D721Med (cell line): ENCODE results near the gene SH3RF3.

Experiments used
- DNase-seq: peaks from one replicate; pipeline ENCODE4 v3.0.0; 2011; ENCODE audit warnings: low spot score; ENCODE audit not compliant: insufficient read length
- FAIRE-seq: peaks from 2 replicates; lab custom pipeline; 2011; peaks lifted over from hg19 to GRCh38; lab: Jason Lieb, UNC
- TF ChIP-seq, protein P1 (sequence below): IDR thresholded peaks from 2 replicates; pipeline ENCODE4 v1.5.1; 2012; ENCODE audit warnings: mild to moderate bottlenecking, control low read depth; ENCODE audit not compliant: insufficient read depth; ENCODE audit errors: missing control alignments

Gene SH3RF3

GRCh38 chr2:109292386-109292785 is 163.4 kb downstream of the SH3RF3 start:
- FAIRE-seq (no peak), DNase-seq (no peak)
- TF ChIP-seq, protein P1, sequence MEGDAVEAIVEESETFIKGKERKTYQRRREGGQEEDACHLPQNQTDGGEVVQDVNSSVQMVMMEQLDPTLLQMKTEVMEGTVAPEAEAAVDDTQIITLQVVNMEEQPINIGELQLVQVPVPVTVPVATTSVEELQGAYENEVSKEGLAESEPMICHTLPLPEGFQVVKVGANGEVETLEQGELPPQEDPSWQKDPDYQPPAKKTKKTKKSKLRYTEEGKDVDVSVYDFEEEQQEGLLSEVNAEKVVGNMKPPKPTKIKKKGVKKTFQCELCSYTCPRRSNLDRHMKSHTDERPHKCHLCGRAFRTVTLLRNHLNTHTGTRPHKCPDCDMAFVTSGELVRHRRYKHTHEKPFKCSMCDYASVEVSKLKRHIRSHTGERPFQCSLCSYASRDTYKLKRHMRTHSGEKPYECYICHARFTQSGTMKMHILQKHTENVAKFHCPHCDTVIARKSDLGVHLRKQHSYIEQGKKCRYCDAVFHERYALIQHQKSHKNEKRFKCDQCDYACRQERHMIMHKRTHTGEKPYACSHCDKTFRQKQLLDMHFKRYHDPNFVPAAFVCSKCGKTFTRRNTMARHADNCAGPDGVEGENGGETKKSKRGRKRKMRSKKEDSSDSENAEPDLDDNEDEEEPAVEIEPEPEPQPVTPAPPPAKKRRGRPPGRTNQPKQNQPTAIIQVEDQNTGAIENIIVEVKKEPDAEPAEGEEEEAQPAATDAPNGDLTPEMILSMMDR, result no peak

DNA sequence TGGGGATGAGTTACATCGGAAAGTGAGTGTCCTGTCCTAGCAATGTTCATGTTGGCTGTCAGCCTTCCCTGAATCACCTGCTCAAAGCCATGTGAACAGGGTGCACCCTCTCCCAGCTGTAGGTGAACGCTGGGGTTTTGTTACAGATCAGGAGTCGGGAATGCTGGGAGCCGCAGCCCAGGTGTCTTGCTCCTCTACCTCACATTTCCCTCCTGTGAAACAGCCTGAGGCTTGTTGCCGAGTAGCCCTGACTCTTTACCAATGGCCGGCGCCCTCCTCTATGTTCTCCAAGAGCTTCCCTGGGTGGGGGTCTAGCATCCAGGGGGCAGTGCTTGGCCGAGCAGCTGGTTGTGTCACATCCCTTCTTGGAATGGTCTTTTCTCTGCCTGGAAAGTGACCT is 164.7 kb downstream of the SH3RF3 start:
- FAIRE-seq, result no peak
- TF ChIP-seq, protein P1, result no peak
- DNase-seq, result no peak

DNA sequence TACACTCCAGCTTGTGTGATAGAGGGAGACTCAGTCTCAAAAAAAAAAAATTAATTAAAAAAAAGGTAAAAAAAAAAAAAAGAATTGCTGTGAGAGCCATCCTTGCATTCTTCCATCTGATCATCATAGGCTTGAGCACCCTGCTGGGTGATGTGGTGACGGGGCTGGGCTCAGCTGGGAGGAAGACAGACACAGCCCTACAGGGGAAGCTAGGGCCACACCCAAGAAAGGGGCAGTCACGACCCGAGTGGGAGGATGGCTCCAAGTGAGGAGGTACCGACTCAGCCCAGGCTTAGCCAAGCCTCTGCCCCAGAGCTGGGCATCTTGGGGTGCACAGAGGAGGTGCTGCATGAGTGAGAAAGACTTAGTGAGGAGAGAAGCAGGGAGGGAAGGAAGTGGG is 165.5 kb downstream of the SH3RF3 start:
- TF ChIP-seq, protein P1, result no peak
- FAIRE-seq (no peak), DNase-seq (no peak)

- DNase-seq (no peak), FAIRE-seq (no peak)
- TF ChIP-seq, protein P1, result no peak
These were observed 166.2 kb downstream of the SH3RF3 start for GRCh38 chr2:109295070-109295780.

- TF ChIP-seq, protein P1, result no peak
- DNase-seq (no peak), FAIRE-seq (no peak)
These were observed 166.7 kb downstream of the SH3RF3 start for GRCh38 chr2:109295781-109296117.

GRCh38 chr2:109297566-109298490 is 168.8 kb downstream of the SH3RF3 start:
- TF ChIP-seq, protein P1, result no peak
- no peak for DNase-seq
- FAIRE-seq, result no peak

DNA sequence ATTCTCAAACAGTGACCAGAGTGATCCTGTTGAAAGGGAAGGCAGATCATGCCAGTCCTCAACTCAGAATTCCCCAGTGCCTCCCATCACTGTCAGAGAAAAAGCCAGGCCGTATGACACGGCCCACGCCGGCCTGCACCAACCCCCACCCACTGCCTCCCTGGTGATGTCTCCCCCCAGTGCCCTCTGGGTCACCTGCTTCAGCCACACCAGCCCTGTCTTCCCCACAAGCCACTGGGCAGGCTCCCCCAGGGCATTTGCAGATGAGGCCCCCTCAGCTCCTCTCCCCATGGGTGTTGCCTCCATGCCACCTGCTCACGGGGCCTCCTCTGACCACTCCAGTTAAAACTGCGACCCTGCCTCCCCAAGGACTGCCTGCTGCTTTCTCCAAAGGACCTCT is 169.8 kb downstream of the SH3RF3 start:
- DNase-seq (no peak), FAIRE-seq (no peak)
- TF ChIP-seq, protein P1, result no peak
